ENCODE measurements around the gene MRFAP1L1.

DNA sequence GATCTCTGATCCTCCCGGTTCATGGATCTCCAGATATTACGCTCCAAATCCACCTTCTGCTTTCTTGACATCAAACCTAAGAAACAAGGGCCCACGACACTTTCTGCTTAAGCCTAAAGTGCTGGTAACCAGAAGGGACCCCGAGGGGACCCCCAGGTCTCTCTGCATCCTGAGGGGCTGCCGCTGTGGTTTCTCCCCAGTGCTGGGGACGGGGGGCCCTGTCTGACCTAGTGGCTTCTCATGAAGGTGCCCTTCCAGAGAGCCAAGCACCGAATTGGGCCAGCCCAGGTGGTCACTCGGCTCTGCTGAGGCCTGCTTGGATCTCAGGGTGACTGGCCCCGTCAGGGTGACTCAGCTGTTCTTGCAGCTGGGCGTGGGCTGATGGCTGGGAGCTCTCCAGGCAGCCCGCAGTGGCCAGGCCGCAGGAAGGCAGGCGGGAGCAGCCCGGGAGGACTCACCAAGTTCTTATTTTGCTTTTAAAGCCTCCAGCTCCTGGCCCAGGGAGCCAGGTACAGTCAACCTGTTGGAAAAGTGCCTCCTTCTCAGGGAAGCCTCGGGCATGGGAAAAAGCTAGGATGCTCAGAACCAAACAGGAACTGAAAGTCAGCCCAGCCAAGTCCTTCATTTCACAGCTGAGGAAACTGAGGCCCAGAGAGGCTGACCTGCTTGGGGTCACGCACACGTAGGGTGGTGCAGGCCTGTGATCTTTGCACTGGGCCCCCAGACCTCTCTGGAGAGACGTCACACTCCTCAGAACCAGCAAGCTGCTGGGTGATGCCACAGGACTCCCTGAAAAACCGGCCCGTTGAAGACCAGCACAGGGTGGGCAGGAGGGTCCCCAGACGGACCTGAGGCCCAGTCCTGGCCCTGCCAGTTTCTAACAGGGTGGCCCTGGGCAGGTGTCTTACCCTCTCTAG is 23.0 kb upstream of the MRFAP1L1 start:
- TF ChIP-seq, protein P1, sequence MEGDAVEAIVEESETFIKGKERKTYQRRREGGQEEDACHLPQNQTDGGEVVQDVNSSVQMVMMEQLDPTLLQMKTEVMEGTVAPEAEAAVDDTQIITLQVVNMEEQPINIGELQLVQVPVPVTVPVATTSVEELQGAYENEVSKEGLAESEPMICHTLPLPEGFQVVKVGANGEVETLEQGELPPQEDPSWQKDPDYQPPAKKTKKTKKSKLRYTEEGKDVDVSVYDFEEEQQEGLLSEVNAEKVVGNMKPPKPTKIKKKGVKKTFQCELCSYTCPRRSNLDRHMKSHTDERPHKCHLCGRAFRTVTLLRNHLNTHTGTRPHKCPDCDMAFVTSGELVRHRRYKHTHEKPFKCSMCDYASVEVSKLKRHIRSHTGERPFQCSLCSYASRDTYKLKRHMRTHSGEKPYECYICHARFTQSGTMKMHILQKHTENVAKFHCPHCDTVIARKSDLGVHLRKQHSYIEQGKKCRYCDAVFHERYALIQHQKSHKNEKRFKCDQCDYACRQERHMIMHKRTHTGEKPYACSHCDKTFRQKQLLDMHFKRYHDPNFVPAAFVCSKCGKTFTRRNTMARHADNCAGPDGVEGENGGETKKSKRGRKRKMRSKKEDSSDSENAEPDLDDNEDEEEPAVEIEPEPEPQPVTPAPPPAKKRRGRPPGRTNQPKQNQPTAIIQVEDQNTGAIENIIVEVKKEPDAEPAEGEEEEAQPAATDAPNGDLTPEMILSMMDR (IDR thresholded peaks at IDR 0.05), result peak in 2 of 6 experiments; percentile 6 to 18
- no peak for TF ChIP-seq POLR2A (IDR thresholded peaks at IDR 0.05)
